ENCODE results near the gene UNCX.

Gene UNCX

DNA sequence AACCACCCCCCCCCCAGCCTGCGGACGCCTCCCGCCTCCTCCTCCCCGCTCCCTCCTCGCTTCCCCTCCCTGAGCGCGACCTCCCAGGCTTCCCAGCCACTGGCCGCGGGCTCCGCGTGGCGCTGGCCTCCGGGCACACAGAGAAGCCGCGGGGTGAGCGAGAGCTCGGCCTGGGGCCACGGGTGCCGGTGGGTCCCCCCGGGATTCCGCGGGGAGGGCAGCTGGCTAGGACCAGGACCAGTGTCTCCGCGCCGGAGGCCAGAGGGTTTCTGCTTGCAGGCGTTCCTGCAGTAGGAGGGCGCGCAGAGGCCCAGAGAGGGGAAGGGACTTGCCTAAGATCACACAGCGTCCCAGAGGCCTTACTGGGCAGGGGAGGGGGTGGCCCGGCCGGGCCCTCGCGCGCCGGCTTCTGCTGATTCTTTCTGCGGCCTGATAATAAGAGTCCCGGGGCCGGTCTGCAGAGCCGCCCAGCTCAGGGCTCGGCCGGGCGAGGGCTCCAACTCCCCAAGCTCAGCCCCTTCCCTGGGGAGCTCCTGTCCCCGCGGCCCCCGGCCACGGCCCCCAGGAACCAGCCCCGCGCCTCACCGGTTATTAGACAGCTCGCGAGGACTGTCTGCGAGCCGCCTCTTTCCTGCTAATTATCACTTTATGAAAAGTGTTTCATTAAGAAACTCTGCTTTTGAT, 10.1 kb downstream of the UNCX start:
- no peak for DNase-seq

- no peak for DNase-seq
Measured at GRCh38 chr7:1243290-1243963, 10.8 kb downstream of the UNCX start.

DNA sequence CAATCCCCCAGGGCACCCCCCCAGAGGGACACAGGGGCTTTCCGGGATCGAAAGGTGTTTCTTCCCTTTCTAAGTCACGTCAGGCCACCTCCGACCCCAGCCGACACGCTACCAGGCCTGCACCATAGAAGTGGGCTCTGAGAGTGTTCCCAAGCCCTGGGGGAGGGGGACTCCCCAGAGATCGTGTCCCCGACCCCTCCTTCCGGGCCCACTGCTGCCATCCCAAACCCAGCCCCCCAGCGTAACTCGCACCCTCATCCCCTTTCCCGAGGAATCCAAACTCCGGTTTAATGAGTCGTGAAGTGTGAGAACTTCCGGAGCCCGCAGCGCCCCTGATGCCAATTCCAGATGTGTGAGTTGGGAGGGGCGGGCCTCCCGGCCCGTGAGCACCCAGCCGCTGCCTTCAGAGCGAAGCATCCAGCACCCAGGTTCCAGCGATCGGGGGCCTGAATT, 11.3 kb downstream of the UNCX start:
- no peak for DNase-seq

- no peak for DNase-seq
Measured at GRCh38 chr7:1244700-1245523, 12.2 kb downstream of the UNCX start.

GRCh38 chr7:1245524-1246050, 12.9 kb downstream of the UNCX start:
- no peak for DNase-seq

DNA sequence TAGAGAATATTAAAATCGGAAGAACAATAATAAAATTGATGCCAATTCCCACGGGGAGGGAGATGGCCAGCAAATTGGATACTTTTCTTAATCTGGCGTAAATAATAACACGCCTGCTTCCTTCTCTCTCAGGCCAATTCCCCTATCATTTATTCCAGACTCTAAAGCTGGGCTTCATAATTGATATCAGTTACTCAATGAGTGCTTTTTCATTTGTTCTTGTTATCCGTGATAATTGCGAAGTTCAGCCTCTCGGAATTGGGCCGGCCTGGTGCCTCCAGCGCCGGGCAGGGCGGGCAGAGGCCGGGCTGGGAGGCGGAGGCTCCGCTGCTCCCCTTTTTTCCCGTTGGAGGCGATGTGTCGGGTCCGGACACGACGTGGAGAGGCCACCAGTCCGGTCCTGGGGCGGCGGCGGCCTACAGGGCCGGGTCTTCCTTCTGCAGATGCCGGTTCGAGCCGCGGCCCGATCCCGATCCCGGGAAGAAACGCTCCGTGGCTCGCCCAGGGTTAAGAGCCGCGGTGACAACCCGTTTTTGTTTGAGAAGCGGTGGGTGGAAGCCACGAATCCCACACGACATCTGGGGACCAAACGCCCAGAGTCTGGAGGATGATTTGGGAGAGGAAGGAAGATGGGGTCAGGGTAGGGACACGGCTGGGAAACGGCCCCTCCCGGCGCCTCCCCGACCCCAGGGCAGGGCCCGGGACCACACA, 13.6 kb downstream of the UNCX start:
- DNase-seq, result no peak

GRCh38 chr7:1246871-1247526, 14.3 kb downstream of the UNCX start:
- DNase-seq, result no peak

DNA sequence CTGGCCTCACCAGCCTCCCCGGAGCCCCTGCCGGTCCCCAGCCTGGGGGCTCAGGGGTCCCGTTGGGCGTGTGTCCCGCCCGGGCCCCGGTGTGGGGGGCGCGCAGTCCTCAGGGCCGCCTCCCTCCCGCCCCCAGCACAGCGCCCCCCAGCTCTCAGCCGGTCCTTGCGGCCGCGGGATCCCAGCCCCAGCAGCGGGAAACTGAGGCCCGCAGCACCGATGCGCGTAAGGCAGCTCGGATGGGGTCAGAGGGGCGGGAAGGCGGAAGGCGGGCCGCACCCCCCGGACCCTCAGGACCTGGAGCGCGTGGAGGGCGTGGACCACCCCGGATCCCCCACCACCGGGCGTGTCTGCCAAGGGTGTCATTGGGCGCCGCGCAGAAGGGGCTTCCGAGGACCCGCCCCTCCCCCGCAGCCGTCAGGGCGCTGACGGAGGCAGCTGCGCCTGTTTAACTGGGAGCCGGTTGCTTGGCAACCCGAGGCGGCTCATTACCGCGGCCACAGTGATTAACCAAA, 14.9 kb downstream of the UNCX start:
- DNase-seq, result no peak

GRCh38 chr7:1248143-1248915, 15.7 kb downstream of the UNCX start:
- no peak for DNase-seq

DNA sequence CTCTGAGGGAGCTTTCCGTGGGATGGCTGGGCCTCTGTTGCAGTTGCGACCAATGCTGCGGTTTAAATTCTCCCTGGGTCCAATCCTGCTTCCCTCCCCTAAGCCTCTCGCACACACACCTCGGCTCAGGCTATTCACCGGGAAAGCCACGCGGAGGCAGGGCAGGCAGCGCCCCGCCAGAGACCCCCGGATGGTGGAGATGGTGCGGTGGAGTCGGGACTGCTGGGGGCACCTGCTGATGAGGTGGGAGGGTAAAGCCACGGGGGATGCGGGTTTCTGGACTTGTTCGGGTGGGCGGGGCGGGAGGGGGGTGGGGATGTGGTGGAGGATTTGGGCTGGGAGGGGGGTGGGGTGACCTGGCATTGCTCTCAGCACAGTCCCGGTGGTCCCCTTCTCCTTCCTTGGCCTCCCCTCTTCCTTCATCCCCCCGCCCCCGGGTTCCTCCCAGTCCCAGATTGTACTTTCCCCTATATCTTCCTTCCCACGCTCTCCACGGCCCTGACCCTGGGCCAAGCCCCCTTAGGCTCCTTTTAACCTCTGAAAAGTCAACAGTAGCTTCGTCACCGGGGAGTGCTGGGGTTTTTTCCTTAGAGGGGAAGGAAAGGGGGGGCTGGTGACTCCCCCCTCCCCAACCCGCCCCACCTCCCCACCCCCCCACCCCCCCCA, 16.4 kb downstream of the UNCX start:
- no peak for DNase-seq

GRCh38 chr7:1249731-1250130, 17.1 kb downstream of the UNCX start:
- DNase-seq, result no peak

- DNase-seq, result no peak
Measured at GRCh38 chr7:1250901-1251300, 18.2 kb downstream of the UNCX start.

DNA sequence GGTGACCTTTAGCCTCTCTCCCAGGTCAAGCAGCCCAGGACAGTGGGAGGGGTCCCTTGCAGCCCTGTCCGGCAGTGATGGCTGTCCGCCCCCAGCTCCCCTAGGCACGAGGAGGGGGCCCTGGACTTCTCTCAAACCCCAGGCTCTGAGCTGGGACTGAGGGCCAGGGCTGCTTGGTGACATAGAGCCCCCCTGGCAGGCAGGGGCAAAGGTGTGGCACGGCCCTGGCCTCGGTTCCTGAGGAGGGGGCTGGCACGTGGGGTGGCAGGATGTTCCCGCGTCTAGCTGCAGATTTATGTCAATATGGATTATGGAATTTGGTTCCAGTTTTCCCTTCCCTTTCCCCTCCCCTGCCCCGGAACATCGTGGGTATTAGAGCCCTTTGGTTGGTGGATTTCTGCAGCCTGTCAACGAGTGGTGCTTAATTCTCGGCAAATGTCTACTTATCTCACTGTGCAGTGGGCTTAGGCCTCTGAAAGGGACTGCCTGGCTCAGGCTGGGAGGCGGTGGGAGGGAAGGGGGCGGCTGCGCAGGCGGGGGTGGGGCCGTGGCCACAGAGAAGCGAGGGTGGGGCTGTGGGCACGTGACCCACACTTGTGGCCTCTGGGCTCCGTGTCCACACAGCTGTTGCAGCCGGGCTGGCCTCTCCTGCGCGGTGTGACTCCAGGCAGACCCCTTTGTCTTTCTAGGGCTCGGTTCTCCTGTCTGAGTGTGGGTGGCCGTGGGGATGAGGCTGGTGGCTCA, 19.3 kb downstream of the UNCX start:
- DNase-seq, result no peak

- DNase-seq, result no peak
Measured at GRCh38 chr7:1252540-1253090, 19.9 kb downstream of the UNCX start.

- no peak for DNase-seq
Measured at GRCh38 chr7:1253681-1254181, 21.1 kb downstream of the UNCX start.

- DNase-seq, result no peak
Measured at GRCh38 chr7:1254281-1255079, 21.8 kb downstream of the UNCX start.

Measured in amygdala (tissue), 56 donors.